Tibial artery (tissue), 4 donors: ENCODE measurements around the gene CAMSAP1.

Experiments
- DNase-seq, 2 donors: peaks; one replicate each; pipeline ENCODE4 v3.0.0-alpha.2; 2019
- H3K27ac ChIP-seq, 2 donors: fragments of 200-600 bp; sonication (generic) in 1 of 2; 1 replicate in 1 of 2; 2 replicates in 1 of 2; pipeline ENCODE4 v1.5.1; 2018 to 2019; ENCODE audit warnings: mild to moderate bottlenecking in 1 of 2
- H3K27me3 ChIP-seq, 2 donors: fragments of 200-600 bp; sonication (generic) in 1 of 2; one replicate each; pipeline versions ENCODE4 v1.5.1 to v1.6.0; 2016 to 2019
- H3K36me3 ChIP-seq, 3 donors: fragments of 200-600 bp; sonication (generic) in 2 of 3; one replicate each; pipeline ENCODE4 v1.5.1; 2016 to 2019; ENCODE audit warnings: mild to moderate bottlenecking in 2 of 3
- H3K4me1 ChIP-seq, 4 donors: fragments of 200-600 bp; sonication (generic) in 2 of 4; 1 replicate in 3 of 4; 2 replicates in 1 of 4; pipeline ENCODE4 v1.5.1; 2016 to 2019
- H3K4me3 ChIP-seq, 2 donors: fragments of 200-600 bp; sonication (generic) in 1 of 2; 1 replicate in 1 of 2; 2 replicates in 1 of 2; pipeline ENCODE4 v1.5.1; 2018 to 2019; ENCODE audit warnings: mild to moderate bottlenecking in 2 of 2
- H3K9me3 ChIP-seq, 3 donors: fragments of 200-600 bp; sonication (generic) in 1 of 3; one replicate each; pipeline ENCODE4 v1.5.1; 2016 to 2019
- intact Hi-C: fragments of 100-400 bp; cut with DNase I; formaldehyde crosslinking; loops from one replicate; pipeline ENCODE4 v1.15.0; 2023; ENCODE audit warnings: low total_unique reads
- TF ChIP-seq, protein P1 (sequence below), 2 experiments: fragments of 200-600 bp in 1 of 2; fragments of 450-650 bp in 1 of 2; IDR thresholded peaks; one replicate each; pipeline ENCODE4 v1.5.1; 2017 to 2019; ENCODE audit warnings: antibody characterized with exemption in 2 of 2, mild to moderate bottlenecking in 1 of 2, moderate library complexity in 1 of 2

Gene CAMSAP1

GRCh38 chr9:135791431-135792267, 115.7 kb downstream of the CAMSAP1 start:
- Histone ChIP-seq H3K27ac (no peak overlapping the region), H3K4me1 (peaks cover 0 to 1% (median 0%) of the 10 kb centered on the region in 4 donors), H3K9me3 (no peaks in the 10 kb centered on the region), H3K27me3 (peaks cover 0 to 16% of the 10 kb centered on the region in 2 donors), H3K4me3 (no peak overlapping the region), H3K36me3 (no peaks in the 10 kb centered on the region)
- TF ChIP-seq, protein P1, sequence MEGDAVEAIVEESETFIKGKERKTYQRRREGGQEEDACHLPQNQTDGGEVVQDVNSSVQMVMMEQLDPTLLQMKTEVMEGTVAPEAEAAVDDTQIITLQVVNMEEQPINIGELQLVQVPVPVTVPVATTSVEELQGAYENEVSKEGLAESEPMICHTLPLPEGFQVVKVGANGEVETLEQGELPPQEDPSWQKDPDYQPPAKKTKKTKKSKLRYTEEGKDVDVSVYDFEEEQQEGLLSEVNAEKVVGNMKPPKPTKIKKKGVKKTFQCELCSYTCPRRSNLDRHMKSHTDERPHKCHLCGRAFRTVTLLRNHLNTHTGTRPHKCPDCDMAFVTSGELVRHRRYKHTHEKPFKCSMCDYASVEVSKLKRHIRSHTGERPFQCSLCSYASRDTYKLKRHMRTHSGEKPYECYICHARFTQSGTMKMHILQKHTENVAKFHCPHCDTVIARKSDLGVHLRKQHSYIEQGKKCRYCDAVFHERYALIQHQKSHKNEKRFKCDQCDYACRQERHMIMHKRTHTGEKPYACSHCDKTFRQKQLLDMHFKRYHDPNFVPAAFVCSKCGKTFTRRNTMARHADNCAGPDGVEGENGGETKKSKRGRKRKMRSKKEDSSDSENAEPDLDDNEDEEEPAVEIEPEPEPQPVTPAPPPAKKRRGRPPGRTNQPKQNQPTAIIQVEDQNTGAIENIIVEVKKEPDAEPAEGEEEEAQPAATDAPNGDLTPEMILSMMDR (IDR thresholded peaks at IDR 0.05) = no peak
- intact Hi-C loops = no loop called here
- no peak for DNase-seq

DNA sequence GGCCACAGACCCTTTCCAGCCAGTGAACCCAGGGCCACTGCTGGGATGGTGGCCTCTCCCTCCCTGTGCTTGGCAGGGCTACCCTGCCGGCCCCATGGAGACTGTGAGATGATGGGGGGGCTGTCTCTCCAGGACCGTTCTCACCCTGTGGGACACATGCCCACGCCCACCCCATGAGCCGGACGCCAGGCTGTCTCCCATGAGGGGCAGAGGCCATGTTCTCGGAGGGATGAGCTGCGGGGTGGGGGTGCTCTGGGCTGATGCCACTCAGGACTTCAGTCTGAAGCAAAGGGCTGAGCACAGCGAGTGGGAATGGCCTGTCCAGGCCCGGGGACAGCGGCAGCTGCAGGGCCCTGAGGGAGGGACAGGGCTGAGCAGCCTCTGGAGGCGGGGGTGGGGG, 116.5 kb downstream of the CAMSAP1 start:
- no peaks in the 10 kb centered on the region for H3K36me3 ChIP-seq
- TF ChIP-seq, protein P1 (IDR thresholded peaks at IDR 0.05) = no peak
- peaks cover 0 to 22% of the 10 kb centered on the region in 2 donors for H3K27me3 ChIP-seq
- no peaks in the 10 kb centered on the region for H3K4me1 ChIP-seq
- intact Hi-C loops = no loop called here
- DNase-seq = no peak
- H3K9me3 ChIP-seq = no peaks in the 10 kb centered on the region
- no peak overlapping the region for H3K27ac ChIP-seq
- no peak overlapping the region for H3K4me3 ChIP-seq

DNA sequence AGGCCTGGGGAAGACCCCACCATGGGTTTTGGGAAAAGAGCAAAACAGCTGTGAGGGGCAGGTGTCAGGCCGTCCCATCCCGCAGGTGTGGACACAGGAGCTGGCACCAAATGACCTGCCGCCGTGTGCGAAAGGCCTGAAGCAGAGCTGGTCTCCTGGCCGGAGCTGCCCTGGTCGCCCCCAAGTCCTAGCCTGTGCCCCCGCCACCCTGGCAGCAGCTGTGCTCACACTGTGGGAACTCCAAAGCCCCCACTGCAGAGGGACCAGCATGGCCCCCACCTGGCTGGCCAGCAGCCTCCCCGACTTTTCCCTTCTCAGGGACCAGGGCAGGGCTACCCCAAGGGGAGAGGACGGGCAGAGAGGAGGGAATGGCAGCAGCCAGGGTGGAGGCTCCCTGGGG, 117.0 kb downstream of the CAMSAP1 start:
- no peak for DNase-seq
- H3K9me3 ChIP-seq = no peaks in the 10 kb centered on the region
- TF ChIP-seq, protein P1 (IDR thresholded peaks at IDR 0.05) = no peak

DNA sequence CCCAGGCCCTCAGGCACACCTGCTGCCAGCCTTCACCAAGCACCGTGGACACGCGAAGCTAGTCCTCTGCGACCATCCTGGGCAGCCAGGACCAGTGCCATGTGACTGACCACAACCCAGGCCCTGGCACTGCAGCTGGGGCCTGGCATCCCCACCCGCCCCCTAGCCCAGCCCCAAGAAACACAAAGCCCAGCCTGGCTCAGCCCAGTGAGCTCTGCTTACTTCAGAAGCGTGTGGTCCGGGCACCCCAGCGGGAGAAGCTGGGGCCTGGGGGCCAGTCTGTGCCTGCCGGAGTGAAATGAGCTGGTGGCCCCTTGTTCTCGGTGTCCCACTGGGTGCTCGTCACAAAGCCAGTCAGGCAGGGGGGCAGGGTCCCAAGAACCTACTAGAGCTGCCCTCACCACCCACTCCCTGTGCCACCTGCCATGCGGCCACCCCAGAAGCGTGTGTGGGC, 117.5 kb downstream of the CAMSAP1 start:
- Histone ChIP-seq H3K36me3 (no peaks in the 10 kb centered on the region), H3K9me3 (no peaks in the 10 kb centered on the region), H3K27me3 (peaks cover 0 to 30% of the 10 kb centered on the region in 2 donors), H3K4me3 (no peak overlapping the region), H3K27ac (no peak overlapping the region), H3K4me1 (no peaks in the 10 kb centered on the region)
- DNase-seq = no peak
- intact Hi-C loops = no loop called here
- TF ChIP-seq, protein P1 (IDR thresholded peaks at IDR 0.05) = no peak

More for the DNA sequence above, 117.0 kb downstream of the CAMSAP1 start:
- H3K27ac ChIP-seq = no peak overlapping the region
- no peaks in the 10 kb centered on the region for H3K4me1 ChIP-seq
- intact Hi-C loops = no loop called here
- H3K4me3 ChIP-seq = no peak overlapping the region
- peaks cover 0 to 25% of the 10 kb centered on the region in 2 donors for H3K27me3 ChIP-seq
- H3K36me3 ChIP-seq = no peaks in the 10 kb centered on the region

DNA sequence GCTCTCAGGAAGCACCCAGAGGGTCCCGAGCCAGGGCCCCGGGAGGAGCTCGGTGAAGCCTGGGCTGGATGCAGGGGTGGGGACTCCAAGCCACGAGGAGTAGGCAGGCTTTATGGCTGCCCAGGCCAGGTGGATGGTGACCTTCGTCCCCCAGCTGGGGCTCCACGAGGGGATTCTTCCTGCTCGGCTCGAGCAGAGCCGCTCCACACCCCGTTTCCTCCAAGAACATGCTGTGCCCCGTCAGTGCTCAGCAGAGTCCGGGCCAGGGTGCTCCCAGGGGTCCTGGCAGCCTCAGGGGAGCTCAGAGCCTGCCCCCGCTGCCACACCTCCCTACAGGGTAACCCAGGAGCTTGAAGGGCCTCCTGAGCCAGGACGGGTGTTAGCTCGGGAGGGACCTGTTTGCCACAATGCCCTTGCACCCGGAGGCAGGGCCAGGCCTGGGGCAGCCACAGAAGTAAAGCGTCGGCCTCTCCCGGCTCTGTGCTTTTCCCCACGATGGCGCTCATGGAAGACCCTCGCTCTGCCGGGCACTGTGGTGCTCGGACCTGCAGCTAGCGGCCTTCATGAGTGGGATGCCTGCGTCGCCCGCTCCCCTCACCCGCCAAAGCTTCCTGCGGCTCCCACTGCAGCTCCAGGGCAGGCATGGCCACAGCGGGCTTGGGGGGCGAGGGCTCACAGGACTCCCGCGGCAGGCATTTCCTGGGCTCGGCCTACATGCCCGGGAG, 118.6 kb downstream of the CAMSAP1 start:
- no peak for DNase-seq
- Histone ChIP-seq H3K4me3 (no peak overlapping the region), H3K4me1 (no peaks in the 10 kb centered on the region), H3K27me3 (peaks cover 0 to 31% of the 10 kb centered on the region in 2 donors), H3K9me3 (no peaks in the 10 kb centered on the region), H3K36me3 (no peaks in the 10 kb centered on the region), H3K27ac (no peak overlapping the region)
- TF ChIP-seq, protein P1 (IDR thresholded peaks at IDR 0.05) = no peak
- intact Hi-C loops = no loop called here
